Measurements from ENCODE around the gene LYRM7. TPM values are rescaled to one million over a fixed set of nuclear protein-coding genes. Genes with fewer than 3 reads are reported as not detected.

Gene LYRM7
- total RNA-seq, 2 experiments from 2014 or later, result 8.3 to 11.9 TPM

DNA sequence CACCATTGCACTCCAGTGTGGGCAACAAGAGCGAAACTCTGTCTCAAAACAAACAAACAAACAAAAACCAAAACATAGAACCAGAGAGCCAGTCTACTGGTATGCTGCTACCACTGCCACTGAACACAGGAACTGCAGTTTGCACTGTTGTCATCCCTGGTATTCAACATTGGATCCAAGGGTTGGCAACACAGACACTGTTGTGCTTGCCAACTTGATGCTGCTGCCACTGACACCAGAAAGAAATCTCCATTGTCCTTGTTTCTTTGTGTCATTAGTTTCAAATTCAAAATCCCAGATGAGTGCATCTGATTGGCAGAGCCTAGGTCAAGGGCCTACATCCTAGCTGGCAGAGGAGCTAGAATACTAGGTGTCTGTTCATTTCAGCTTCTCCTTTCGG is 21.9 kb upstream of the LYRM7 start:
- ATAC-seq (ENCODE audit: poor library complexity), result no peak
- Mint-ChIP-seq H3K36me3 (ENCODE audit: low read depth) (no peaks in the 10 kb centered on the region), H3K4me3 (no peak overlapping the region), H3K9me3 (no peaks in the 10 kb centered on the region), H3K27ac (no peak overlapping the region), H3K4me1 (ENCODE audit: low read depth) (no peaks in the 10 kb centered on the region), H3K27me3 (no peaks in the 10 kb centered on the region)
- H3K36me3 ChIP-seq (ENCODE audit: insufficient read depth, low read length), result no peaks in the 10 kb centered on the region
- no peak for DNase-seq
- no peaks in the 10 kb centered on the region for H3K9me3 ChIP-seq (ENCODE audit: control insufficient read depth in 1 of 2, insufficient read depth in 1 of 2, low read length in 2 of 2)
- no peaks in the 10 kb centered on the region for H3K27me3 ChIP-seq (ENCODE audit: control insufficient read depth in 1 of 2, insufficient read depth in 2 of 2, low read length in 2 of 2)
- no peaks in the 10 kb centered on the region for H3K4me1 ChIP-seq (ENCODE audit: insufficient read depth, low read length)
- intact Hi-C loops (cut with DNase I, micrococcal nuclease), result no loop called here
- ChIA-PET CTCF (no interaction called here), POLR2A (interaction anchor here (0.6 to 1.2 kb wide), 3 partner anchors 12 to 436 kb away, joined by 3 to 4 read pairs (median 3); no protein-coding TSS in a partner anchor)
- H3K27ac ChIP-seq (ENCODE audit: low read depth in 1 of 2, low read length in 2 of 2), result no peak overlapping the region
- TF ChIP-seq, protein P1, sequence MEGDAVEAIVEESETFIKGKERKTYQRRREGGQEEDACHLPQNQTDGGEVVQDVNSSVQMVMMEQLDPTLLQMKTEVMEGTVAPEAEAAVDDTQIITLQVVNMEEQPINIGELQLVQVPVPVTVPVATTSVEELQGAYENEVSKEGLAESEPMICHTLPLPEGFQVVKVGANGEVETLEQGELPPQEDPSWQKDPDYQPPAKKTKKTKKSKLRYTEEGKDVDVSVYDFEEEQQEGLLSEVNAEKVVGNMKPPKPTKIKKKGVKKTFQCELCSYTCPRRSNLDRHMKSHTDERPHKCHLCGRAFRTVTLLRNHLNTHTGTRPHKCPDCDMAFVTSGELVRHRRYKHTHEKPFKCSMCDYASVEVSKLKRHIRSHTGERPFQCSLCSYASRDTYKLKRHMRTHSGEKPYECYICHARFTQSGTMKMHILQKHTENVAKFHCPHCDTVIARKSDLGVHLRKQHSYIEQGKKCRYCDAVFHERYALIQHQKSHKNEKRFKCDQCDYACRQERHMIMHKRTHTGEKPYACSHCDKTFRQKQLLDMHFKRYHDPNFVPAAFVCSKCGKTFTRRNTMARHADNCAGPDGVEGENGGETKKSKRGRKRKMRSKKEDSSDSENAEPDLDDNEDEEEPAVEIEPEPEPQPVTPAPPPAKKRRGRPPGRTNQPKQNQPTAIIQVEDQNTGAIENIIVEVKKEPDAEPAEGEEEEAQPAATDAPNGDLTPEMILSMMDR (IDR thresholded peaks at IDR 0.05), result no peak
- H3K4me3 ChIP-seq (ENCODE audit: low read length), result no peak overlapping the region

DNA sequence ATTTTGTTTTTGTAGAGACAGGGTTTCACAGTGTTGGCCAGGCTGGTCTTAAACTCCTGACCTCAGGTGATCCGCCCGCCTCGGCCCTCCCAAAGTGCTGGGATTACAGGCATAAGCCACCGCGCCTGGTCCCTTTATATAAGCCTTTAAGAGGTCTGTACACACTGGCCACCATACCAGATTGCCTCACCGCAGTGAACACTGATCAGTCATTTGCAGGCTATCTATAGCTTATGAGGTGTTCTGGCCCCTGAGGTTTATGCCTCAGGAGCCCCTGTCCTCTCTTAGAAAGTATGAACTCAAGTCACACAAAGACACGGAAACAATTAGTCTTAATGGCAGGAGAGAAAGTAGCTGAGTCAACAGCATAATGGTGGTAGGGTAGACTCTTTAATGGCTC is 20.3 kb upstream of the LYRM7 start:
- H3K36me3 ChIP-seq (ENCODE audit: insufficient read depth, low read length), result no peaks in the 10 kb centered on the region
- H3K9me3 ChIP-seq (ENCODE audit: control insufficient read depth in 1 of 2, insufficient read depth in 1 of 2, low read length in 2 of 2), result no peaks in the 10 kb centered on the region
- H3K4me3 Mint-ChIP-seq, result no peak overlapping the region
- TF ChIP-seq, protein P1 (IDR thresholded peaks at IDR 0.05), result no peak
- H3K9me3 Mint-ChIP-seq, result no peaks in the 10 kb centered on the region
- intact Hi-C loops (cut with DNase I, micrococcal nuclease), result no loop called here
- H3K4me1 ChIP-seq (ENCODE audit: insufficient read depth, low read length), result no peaks in the 10 kb centered on the region
- DNase-seq (no peak), ATAC-seq (ENCODE audit: poor library complexity) (no peak)
- H3K27ac ChIP-seq (ENCODE audit: low read depth in 1 of 2, low read length in 2 of 2), result no peak overlapping the region
- H3K27ac Mint-ChIP-seq, result no peak overlapping the region
- no peak overlapping the region for H3K4me3 ChIP-seq (ENCODE audit: low read length)
- CTCF ChIA-PET, result no interaction called here
- H3K36me3 Mint-ChIP-seq (ENCODE audit: low read depth), result no peaks in the 10 kb centered on the region
- POLR2A ChIA-PET, result no interaction called here
- H3K4me1 Mint-ChIP-seq (ENCODE audit: low read depth), result no peaks in the 10 kb centered on the region
- H3K27me3 Mint-ChIP-seq, result no peaks in the 10 kb centered on the region
- H3K27me3 ChIP-seq (ENCODE audit: control insufficient read depth in 1 of 2, insufficient read depth in 2 of 2, low read length in 2 of 2), result no peaks in the 10 kb centered on the region

DNA sequence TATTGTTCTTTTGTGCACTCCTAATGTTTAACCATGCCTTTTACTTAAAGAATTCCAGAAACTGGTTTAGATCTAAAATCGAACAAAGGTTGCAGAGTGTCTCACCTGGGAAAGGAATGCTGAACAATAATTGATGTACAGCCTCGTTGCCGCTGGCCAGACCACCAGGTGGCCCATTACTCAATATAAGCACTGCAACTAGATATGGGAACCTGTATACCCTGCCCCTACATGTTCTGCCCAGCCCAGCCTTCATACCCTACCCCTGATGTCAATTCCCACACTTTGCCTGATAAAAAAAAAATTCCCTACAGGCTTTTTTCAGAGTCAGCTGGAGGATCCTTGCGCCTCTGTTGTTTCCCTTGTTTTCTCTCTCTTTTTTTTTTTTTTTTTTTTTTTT is 19.5 kb upstream of the LYRM7 start:
- no peak overlapping the region for H3K4me3 ChIP-seq (ENCODE audit: low read length)
- Mint-ChIP-seq H3K9me3 (no peaks in the 10 kb centered on the region), H3K36me3 (ENCODE audit: low read depth) (peaks cover 6% of the 10 kb centered on the region), H3K27me3 (no peaks in the 10 kb centered on the region), H3K4me1 (ENCODE audit: low read depth) (peaks cover 4% of the 10 kb centered on the region), H3K4me3 (no peak overlapping the region), H3K27ac (no peak overlapping the region)
- no peak overlapping the region for H3K27ac ChIP-seq (ENCODE audit: low read depth in 1 of 2, low read length in 2 of 2)
- ChIA-PET CTCF (interaction anchor here (0.6 kb wide), 1 partner anchor 112 kb away, joined by 3 read pairs; no protein-coding TSS in a partner anchor), POLR2A (interaction anchor here (2.1 kb wide), 1 partner anchor 12 kb away, joined by 5 read pairs; no protein-coding TSS in a partner anchor)
- intact Hi-C loops (cut with DNase I, micrococcal nuclease), result no loop called here
- no peaks in the 10 kb centered on the region for H3K27me3 ChIP-seq (ENCODE audit: control insufficient read depth in 1 of 2, insufficient read depth in 2 of 2, low read length in 2 of 2)
- ATAC-seq (ENCODE audit: poor library complexity) (no peak), DNase-seq (no peak)
- TF ChIP-seq, protein P1 (IDR thresholded peaks at IDR 0.05), result no peak
- peaks cover 4% of the 10 kb centered on the region for H3K4me1 ChIP-seq (ENCODE audit: insufficient read depth, low read length)
- H3K9me3 ChIP-seq (ENCODE audit: control insufficient read depth in 1 of 2, insufficient read depth in 1 of 2, low read length in 2 of 2), result peaks cover 0 to 3% of the 10 kb centered on the region in 2 experiments
- H3K36me3 ChIP-seq (ENCODE audit: insufficient read depth, low read length), result no peaks in the 10 kb centered on the region
